Activated naive CD4-positive, alpha-beta T cell treated with anti-CD3 and anti-CD28 coated beads, Interleukin-2, amount 10 ng/mL, durations not matched to agents 7 days and 5 days (primary cell): ENCODE measurements around the gene SCG2.

Experiments used
- CTCF ChIA-PET: fragments of 350-600 bp; sonication (Branson Sonifier 250); formaldehyde crosslinking; loops from one replicate; lab custom pipeline; 2021; ENCODE audit warnings: antibody characterized with exemption; lab: Charles Lee
- DNase-seq: peaks from one replicate; pipeline ENCODE4 v3.0.0-alpha.2; 2020
- H3K27ac Mint-ChIP-seq: one replicate; pipeline ENCODE4 v1.8.0; 2021; ENCODE audit warnings: mild to moderate bottlenecking, moderate library complexity, mixed read lengths
- H3K27me3 Mint-ChIP-seq: one replicate; pipeline ENCODE4 v1.8.0; 2021; ENCODE audit warnings: mild to moderate bottlenecking, mixed read lengths
- H3K36me3 Mint-ChIP-seq: one replicate; pipeline ENCODE4 v1.8.0; 2021; ENCODE audit warnings: mixed read lengths
- H3K4me1 Mint-ChIP-seq: one replicate; pipeline ENCODE4 v1.8.0; 2021; ENCODE audit warnings: mixed read lengths
- H3K4me3 Mint-ChIP-seq: one replicate; pipeline ENCODE4 v1.8.0; 2021; ENCODE audit warnings: mild to moderate bottlenecking, moderate library complexity, mixed read lengths
- H3K9me3 Mint-ChIP-seq: one replicate; pipeline ENCODE4 v1.8.0; 2021; ENCODE audit warnings: mixed read lengths

SCG2 gene, protein sequence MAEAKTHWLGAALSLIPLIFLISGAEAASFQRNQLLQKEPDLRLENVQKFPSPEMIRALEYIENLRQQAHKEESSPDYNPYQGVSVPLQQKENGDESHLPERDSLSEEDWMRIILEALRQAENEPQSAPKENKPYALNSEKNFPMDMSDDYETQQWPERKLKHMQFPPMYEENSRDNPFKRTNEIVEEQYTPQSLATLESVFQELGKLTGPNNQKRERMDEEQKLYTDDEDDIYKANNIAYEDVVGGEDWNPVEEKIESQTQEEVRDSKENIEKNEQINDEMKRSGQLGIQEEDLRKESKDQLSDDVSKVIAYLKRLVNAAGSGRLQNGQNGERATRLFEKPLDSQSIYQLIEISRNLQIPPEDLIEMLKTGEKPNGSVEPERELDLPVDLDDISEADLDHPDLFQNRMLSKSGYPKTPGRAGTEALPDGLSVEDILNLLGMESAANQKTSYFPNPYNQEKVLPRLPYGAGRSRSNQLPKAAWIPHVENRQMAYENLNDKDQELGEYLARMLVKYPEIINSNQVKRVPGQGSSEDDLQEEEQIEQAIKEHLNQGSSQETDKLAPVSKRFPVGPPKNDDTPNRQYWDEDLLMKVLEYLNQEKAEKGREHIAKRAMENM

DNA sequence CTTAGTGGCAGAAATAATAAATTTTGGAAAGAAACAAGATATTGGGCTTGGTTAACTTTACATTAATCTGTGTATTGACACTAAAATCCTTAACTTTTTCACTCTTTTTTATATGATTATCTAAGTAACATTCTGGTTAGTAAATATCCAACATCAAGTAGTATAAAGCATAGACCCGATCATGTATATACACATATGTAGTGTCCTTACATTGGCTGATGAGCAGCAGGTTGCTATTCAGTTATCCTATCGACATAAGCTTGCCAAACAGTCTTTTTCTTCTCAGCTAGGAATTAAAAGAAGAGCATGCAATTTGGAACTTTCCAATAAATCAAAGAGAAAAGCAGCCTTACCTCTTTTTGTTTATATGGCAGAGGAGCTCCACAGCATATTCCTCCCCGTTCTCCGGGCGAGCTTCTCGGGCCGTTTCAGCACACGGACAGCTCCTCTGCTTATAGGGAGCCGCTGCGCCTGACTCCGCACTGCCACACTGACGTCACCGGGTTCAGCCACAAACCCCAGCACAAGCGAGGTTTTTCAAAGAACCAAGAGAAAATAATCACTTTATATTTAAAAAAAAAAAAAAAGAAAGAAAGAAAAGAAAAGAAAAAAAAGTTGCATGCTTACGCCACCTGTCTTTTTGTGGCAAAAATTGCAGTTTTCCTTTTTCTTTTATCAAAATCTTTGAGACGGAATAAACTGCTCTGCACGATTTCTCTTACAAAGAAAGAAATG, at the start of gene SCG2:
SCG2 (minus strand) TSS at position 430 of the 735 bp plus-strand sequence. CDS start 3,079 bp downstream, outside the sequence.
- Mint-ChIP-seq H3K9me3 (no peaks in the 10 kb centered on the region), H3K4me3 (no peak within 1 kb of the TSS), H3K27me3 (peaks cover 3% of the 10 kb centered on the region), H3K27ac (no peak within 1 kb of the TSS), H3K4me1 (no peaks in the 10 kb centered on the region), H3K36me3 (no peaks in the 10 kb centered on the region)
- CTCF ChIA-PET = interaction anchor here (0.5 to 1.5 kb wide), 3 partner anchors 10 to 650 kb away, joined by 3 to 4 read pairs (median 3); no protein-coding TSS in a partner anchor
- DNase-seq = peak; percentile 65

DNA sequence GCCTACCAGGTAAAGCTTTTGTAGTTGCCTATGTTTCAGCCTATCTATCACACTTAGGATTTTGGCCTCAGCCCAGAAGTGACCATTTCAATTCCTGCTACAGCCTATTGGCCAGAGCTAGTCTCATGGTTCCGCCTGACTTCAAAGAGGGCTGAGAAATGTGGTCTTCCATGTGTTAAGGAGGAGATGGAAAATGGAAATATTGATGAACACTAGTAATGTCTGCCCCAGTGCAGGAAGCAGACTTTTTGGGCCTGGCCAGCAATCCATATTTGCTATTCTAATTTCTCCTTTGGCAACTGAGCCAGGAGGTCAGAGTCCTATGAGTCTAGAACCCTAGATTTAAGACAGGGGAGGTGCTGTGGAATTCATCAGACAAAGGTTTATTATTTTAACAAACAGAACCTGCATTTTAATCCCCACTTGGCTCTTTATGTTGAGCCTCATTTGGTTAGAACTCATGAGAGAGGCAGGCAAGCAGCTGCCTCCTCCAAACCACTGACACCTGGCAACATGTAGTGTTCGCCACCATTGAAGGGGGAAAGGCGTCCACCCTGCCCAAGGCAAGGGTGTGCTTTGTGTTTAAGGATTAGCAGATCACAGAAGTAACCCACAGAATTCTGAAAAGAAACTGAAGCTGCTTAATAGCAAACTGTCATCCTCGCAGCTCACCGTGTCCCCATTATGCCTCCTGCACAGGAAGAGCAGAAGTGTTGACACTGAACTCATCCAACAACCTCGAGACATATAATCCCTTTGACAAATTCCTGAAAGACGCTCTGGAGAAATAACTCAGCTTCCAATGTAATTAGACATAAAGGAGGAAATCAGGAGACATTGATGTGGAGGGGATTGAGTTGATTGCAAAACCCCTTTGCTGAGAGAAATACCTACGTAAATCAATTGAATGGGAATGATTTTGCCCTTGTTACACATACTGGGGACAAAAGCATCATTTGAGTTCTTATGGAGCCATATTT, 47.7 kb upstream of the SCG2 start:
- Mint-ChIP-seq H3K36me3 (no peaks in the 10 kb centered on the region), H3K4me1 (no peaks in the 10 kb centered on the region), H3K9me3 (no peaks in the 10 kb centered on the region), H3K4me3 (no peak overlapping the region), H3K27me3 (no peaks in the 10 kb centered on the region), H3K27ac (no peak overlapping the region)
- CTCF ChIA-PET = no interaction called here
- DNase-seq = no peak

DNA sequence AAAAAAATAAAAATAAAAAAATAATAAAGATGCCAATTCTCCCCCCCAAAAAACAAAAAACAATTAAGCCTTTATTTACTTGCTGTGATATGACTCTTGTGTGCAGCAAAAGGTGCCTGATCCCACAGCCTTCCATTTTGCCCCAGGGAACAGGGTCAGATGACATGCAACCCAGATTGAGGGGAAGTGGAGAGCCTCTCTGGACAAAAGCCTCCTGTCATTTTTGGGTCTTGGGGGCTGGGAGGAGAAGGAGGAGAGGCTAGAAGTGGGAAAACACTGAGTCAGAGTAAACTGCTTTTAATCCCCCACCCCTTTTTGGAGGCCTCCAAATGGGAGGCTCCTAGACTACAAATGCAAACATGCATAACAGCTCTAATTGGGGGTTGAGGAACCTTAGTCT, 46.6 kb upstream of the SCG2 start:
- DNase-seq = no peak
- Mint-ChIP-seq H3K4me3 (no peak overlapping the region), H3K27me3 (no peaks in the 10 kb centered on the region), H3K36me3 (no peaks in the 10 kb centered on the region), H3K9me3 (no peaks in the 10 kb centered on the region), H3K27ac (no peak overlapping the region), H3K4me1 (no peaks in the 10 kb centered on the region)
- CTCF ChIA-PET = no interaction called here

DNA sequence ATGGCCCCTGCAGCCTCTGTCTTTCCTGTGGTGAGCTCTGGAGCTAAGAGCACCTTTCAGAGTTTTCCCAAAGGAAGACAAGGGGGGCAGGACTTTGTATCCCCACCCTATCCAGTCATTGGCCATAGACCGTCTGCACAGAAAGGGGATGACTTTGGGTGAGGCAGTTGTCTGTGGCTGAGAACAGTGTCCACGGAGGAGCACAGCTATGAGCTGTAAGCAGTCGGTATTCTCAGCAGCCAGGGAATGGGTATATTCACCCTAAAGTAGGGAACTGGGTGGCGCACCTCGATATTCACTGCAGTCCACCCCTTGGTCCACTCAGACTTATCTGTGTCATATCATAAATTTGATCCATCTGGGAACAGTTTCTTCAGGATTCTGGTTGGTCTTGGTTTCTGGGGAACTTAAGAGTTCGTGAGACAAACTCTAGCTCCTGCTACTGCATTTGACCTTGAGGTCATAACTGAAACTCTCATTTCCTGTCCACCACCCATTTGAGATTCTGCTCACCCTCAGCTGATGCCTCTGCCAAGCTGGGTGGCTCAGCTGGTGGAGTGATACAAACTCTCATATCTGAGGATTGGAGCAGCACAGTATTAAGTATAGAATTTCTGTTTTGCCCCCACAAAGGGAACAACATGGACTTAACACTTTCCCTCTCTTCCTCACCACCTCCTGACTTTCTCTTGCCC, 45.2 kb upstream of the SCG2 start:
- H3K27ac Mint-ChIP-seq = no peak overlapping the region
- no peaks in the 10 kb centered on the region for H3K9me3 Mint-ChIP-seq
- H3K4me1 Mint-ChIP-seq = no peaks in the 10 kb centered on the region
- H3K4me3 Mint-ChIP-seq = no peak overlapping the region
- no peaks in the 10 kb centered on the region for H3K36me3 Mint-ChIP-seq
- no peak for DNase-seq
- CTCF ChIA-PET = no interaction called here
- H3K27me3 Mint-ChIP-seq = no peaks in the 10 kb centered on the region

DNA sequence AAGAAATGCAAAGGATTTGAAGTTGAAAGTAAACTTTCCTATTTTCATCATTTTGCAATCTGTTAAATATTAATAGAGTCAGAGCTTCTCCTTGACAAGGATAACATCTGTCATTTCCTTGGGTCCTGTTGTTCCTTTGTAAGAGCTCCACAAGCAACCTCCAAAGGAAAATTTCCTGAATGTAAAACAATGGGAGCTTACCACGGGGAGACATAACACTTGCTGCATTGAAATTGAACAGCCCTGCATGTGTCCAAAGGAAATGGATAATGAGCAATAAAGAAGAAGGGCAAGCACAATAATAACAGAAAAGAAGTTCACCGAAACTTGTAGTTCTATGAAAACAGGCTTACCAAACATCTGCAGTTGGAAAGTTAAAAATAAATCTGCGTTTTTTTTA, 42.0 kb upstream of the SCG2 start:
- H3K27ac Mint-ChIP-seq = no peak overlapping the region
- DNase-seq = no peak
- H3K9me3 Mint-ChIP-seq = no peaks in the 10 kb centered on the region
- H3K36me3 Mint-ChIP-seq = no peaks in the 10 kb centered on the region
- no peak overlapping the region for H3K4me3 Mint-ChIP-seq
- no peaks in the 10 kb centered on the region for H3K27me3 Mint-ChIP-seq
- H3K4me1 Mint-ChIP-seq = no peaks in the 10 kb centered on the region
- CTCF ChIA-PET = no interaction called here

DNA sequence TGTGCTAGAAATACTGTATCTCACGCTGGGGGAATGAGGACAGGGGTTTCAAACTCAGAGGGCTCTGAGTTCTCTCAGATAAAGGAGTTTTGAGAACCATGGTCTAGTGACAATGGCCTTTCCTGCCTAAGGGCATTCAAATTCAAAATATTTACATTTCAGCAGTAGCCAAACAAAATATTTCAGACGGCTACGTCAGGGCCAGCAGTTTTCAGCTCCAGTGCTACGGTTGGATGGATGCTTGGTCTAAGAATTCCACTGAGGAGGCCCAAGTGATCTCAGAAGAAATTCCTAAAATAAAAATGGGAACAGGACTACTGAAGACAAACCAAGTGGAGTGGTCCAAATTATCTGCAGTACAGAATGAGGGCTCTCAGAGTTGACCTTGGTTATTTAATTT, 41.1 kb upstream of the SCG2 start:
- CTCF ChIA-PET = no interaction called here
- Mint-ChIP-seq H3K27me3 (no peaks in the 10 kb centered on the region), H3K36me3 (no peaks in the 10 kb centered on the region), H3K27ac (no peak overlapping the region), H3K4me3 (no peak overlapping the region), H3K9me3 (no peaks in the 10 kb centered on the region), H3K4me1 (no peaks in the 10 kb centered on the region)
- DNase-seq = no peak

DNA sequence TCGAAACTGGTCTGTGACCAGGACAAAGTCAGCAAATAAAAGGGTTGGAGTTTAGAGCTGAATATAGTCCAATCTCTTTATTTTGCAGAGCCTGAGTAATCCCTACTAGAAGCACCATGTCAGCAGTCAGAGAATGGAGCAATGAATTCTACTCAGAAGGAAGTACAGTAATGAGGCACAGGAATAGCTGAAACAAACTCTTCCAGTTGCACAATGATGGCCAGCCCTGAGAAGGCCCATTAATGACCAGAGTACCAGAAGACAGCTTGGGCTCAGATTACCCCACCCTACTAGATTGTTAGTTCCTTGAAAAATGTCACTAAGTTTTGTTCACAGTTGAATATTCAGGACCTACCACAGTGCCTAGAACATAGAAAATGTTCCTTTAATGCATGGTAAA, 40.3 kb upstream of the SCG2 start:
- H3K36me3 Mint-ChIP-seq = no peaks in the 10 kb centered on the region
- H3K9me3 Mint-ChIP-seq = no peaks in the 10 kb centered on the region
- no peaks in the 10 kb centered on the region for H3K4me1 Mint-ChIP-seq
- no peaks in the 10 kb centered on the region for H3K27me3 Mint-ChIP-seq
- no peak overlapping the region for H3K27ac Mint-ChIP-seq
- no peak overlapping the region for H3K4me3 Mint-ChIP-seq
- CTCF ChIA-PET = no interaction called here
- no peak for DNase-seq

DNA sequence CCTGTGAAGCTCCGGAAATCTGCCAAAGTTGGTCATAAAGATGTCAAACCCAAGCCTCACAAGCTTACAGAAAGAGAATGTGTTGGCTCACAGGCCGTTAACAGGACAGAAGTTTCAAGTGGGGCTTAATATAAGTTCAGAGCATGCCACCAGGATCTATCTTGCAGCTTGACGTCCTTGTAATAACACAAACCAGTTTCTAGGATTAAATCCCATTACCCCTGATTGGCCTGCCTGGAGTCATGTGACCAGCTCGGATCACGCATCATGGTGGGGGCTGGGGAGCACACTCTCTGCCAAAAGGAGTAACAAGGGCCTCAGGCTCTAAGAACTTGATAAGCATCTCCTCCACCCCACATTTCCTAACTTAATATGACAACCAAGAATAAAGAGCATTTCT, 38.9 kb upstream of the SCG2 start:
- DNase-seq = no peak
- H3K4me1 Mint-ChIP-seq = no peaks in the 10 kb centered on the region
- CTCF ChIA-PET = no interaction called here
- no peaks in the 10 kb centered on the region for H3K27me3 Mint-ChIP-seq
- no peaks in the 10 kb centered on the region for H3K9me3 Mint-ChIP-seq
- no peak overlapping the region for H3K4me3 Mint-ChIP-seq
- H3K27ac Mint-ChIP-seq = no peak overlapping the region
- no peaks in the 10 kb centered on the region for H3K36me3 Mint-ChIP-seq

DNA sequence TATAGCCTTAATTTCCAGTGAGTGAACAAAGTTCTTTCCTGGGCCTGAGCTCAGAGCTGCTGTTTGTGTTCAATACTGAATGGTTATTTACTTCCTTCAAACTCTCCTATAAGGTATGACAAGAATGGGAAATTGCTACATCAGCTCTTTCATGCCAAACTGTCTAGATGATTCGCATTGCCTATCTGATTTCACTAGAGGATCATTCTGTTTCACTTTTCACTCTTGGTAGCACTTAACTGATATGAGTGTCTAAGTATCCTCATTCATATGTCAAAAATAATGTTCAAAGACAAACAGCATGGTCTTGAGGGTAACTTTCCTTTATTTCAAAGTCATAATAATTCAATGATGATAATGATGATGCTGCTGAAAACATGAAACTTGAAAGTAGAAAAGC, 32.9 kb upstream of the SCG2 start:
- no peak for DNase-seq
- H3K4me3 Mint-ChIP-seq = no peak overlapping the region
- no peak overlapping the region for H3K27ac Mint-ChIP-seq
- H3K9me3 Mint-ChIP-seq = no peaks in the 10 kb centered on the region
- no peaks in the 10 kb centered on the region for H3K4me1 Mint-ChIP-seq
- no peaks in the 10 kb centered on the region for H3K27me3 Mint-ChIP-seq
- no peaks in the 10 kb centered on the region for H3K36me3 Mint-ChIP-seq
- CTCF ChIA-PET = no interaction called here

DNA sequence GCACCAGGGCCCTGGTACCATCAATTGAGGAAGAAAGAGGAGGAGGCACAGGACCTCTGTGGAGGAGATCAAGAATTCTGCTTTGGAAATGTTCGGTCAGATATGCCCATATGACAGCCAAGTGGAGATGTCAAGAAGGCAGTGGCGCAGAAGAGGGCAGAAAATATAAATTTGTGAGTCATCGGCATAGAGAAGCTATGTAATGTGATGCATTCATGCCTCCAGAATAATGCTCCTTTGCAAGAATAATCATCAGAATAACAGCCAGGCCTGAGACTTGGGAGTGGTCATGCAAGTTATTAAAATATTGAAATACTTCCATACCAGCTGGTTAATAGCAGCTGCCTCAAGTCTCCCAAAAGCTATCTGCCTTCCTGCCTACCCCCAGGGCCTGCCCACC, 32.1 kb upstream of the SCG2 start:
- DNase-seq = no peak
- Mint-ChIP-seq H3K4me1 (no peaks in the 10 kb centered on the region), H3K27ac (no peak overlapping the region), H3K4me3 (no peak overlapping the region), H3K27me3 (no peaks in the 10 kb centered on the region), H3K9me3 (no peaks in the 10 kb centered on the region), H3K36me3 (no peaks in the 10 kb centered on the region)
- CTCF ChIA-PET = no interaction called here

DNA sequence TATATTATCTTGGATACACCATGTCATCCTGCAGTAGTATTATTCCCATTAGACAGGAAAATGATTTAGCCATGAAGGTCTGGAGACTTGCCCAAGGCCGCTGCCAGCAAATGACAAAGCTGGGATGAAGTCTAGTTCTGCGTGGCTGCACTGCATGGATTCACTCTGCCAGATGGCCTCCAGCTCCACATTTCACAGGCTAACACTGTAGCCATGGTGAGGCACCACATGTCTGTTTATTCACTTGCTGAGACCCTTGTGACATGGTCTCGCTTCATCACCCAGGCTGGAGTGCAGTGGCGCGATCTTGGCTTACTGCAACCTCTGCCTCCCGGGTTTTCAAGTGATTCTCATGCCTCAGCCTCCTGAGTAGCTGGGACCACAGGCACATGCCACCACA, 31.5 kb upstream of the SCG2 start:
- no peak for DNase-seq
- H3K27ac Mint-ChIP-seq = no peak overlapping the region
- H3K27me3 Mint-ChIP-seq = no peaks in the 10 kb centered on the region
- CTCF ChIA-PET = no interaction called here
- no peaks in the 10 kb centered on the region for H3K9me3 Mint-ChIP-seq
- H3K36me3 Mint-ChIP-seq = no peaks in the 10 kb centered on the region
- H3K4me1 Mint-ChIP-seq = no peaks in the 10 kb centered on the region
- H3K4me3 Mint-ChIP-seq = no peak overlapping the region

DNA sequence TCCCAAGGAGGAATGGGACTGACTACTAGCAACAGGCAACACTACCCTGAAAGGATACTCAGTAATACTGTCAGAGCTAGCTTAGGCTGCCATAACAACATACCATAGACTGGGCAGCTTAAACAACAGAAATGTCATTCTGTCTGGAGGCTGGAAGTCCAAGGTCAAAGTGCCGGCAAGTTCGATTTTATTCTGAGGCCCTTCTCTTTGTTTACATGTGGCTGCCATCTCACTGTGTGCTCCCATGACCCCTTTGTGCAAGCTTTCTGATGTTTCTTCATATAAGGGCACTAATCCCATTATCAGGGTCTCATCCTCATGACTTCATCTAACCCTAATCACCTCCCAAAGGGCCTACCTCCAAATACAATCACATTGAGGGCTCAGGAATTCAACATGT, 30.7 kb upstream of the SCG2 start:
- Mint-ChIP-seq H3K4me3 (no peak overlapping the region), H3K27me3 (no peaks in the 10 kb centered on the region), H3K36me3 (no peaks in the 10 kb centered on the region), H3K27ac (no peak overlapping the region), H3K9me3 (no peaks in the 10 kb centered on the region), H3K4me1 (no peaks in the 10 kb centered on the region)
- DNase-seq = no peak
- CTCF ChIA-PET = no interaction called here

DNA sequence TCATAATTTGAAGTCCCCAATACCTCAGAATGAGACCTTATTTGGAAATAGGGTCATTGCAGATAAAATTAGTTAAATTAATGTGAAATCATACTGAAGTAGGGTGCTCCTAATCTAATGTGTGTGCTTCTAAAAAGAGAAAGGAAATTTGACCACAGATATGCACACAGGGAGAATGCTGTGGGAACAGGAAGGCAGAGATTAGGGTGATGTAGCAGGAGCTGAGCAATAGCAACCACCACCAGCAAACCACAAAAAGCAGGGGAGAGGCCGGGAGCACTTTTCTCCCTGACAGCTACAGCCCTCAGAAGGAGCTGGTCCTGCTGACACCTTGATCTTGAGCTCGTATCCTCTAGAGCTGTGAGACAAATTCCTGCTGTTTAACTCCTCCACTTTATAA, 24.6 kb upstream of the SCG2 start:
- Mint-ChIP-seq H3K36me3 (no peaks in the 10 kb centered on the region), H3K27me3 (peaks cover 3% of the 10 kb centered on the region), H3K27ac (no peak overlapping the region), H3K4me3 (no peak overlapping the region), H3K4me1 (no peaks in the 10 kb centered on the region), H3K9me3 (no peaks in the 10 kb centered on the region)
- CTCF ChIA-PET = no interaction called here
- DNase-seq = no peak
